Keratinocyte (primary cell): ENCODE measurements around the gene ADAMTS2.

Experiments
- CTCF ChIP-seq, 3 experiments: IDR thresholded peaks in 1 of 3; conservative IDR thresholded peaks in 1 of 3; optimal IDR thresholded peaks in 1 of 3; 2 replicates in 2 of 3; 3 replicates in 1 of 3; pipeline versions ENCODE3 to v1.5.1; 2011; ENCODE audit warnings: low read length in 3 of 3, mild to moderate bottlenecking in 3 of 3, moderate library complexity in 2 of 3, control low read depth in 1 of 3, inconsistent platforms in 1 of 3; ENCODE audit not compliant: insufficient read depth in 2 of 3; ENCODE audit errors: extremely low read depth in 1 of 3
- EZH2 ChIP-seq: IDR thresholded peaks from one replicate; pipeline ENCODE4 v1.6.1; 2012; ENCODE audit warnings: inconsistent platforms, mild to moderate bottlenecking, low read length, moderate library complexity

DNA sequence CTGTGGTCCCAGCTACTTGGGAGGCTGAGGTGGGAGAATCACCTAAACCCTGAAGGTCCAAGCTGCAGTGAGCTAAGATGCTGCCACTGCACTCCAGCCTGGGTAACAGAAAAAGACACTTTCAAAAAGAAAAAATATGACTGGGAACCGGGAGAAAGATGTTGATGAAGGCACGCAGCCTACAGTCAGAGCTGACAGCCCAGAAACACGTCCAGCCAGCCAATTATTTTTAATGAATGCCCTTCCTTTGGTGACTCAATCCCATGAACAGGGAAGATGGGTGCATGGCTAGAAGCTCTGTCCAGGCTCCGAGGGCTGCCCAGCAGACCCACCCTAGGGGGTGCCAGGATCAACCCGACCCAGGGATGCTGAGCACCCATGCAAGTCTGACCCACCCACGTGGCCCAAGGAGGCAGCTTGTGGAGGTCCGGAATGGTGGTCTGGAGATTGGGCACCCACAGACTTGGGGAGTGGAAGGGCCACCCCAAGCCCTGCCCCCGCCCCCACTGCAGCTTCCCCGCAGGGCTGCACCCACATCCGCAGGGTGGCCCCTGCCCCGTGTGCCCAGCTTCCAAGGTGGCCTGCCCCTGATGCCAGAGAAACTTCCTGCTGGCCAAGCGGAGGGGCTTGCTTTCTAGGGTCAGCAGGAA is 51.0 kb downstream of the ADAMTS2 start:
- TF ChIP-seq EZH2 (no peak), CTCF (optimal IDR thresholded peaks at IDR 0.05 in 1 of 3, IDR thresholded peaks at IDR 0.05 in 1 of 3, conservative IDR thresholded peaks at IDR 0.05 in 1 of 3; ENCODE audit: extremely low read depth in 1 of 3, insufficient read depth in 2 of 3, low read length in 3 of 3) (no peak)
